B cell (primary cell): ENCODE measurements around the gene KLHL1. TPM values are rescaled to one million over a fixed set of nuclear protein-coding genes. Genes with fewer than 3 reads are reported as not detected.

Experiments
- ATAC-seq: fragments of 200-7000 bp; cut with Tn5 transposase; one replicate; pipeline ENCODE4 v1.10.0; 2021; ENCODE audit warnings: low read depth, mild to moderate bottlenecking, moderate number of reproducible peaks, moderate library complexity
- CTCF ChIA-PET: fragments of 350-600 bp; sonication (Branson Sonifier 250); formaldehyde crosslinking; loops from one replicate; lab custom pipeline; 2021; ENCODE audit warnings: antibody characterized with exemption, inconsistent platforms; lab: Charles Lee
- POLR2A ChIA-PET: fragments of 350-600 bp; sonication (Branson Sonifier 250); formaldehyde crosslinking; loops from one replicate; lab custom pipeline; 2021; ENCODE audit warnings: antibody characterized with exemption; lab: Charles Lee
- DNase-seq: peaks from one replicate; pipeline ENCODE4 v3.0.0; 2013
- H2AFZ ChIP-seq: 2 replicates; pipeline ENCODE4 v1.6.1; 2012; ENCODE audit warnings: mild to moderate bottlenecking, low read depth, low read length; ENCODE audit not compliant: insufficient read depth, poor library complexity, severe bottlenecking
- H3K27ac ChIP-seq, 2 donors: 1 replicate in 1 of 2; 2 replicates in 1 of 2; pipeline ENCODE4 v1.5.1; 2012 to 2013; ENCODE audit warnings: low read length in 2 of 2, mild to moderate bottlenecking in 2 of 2, moderate library complexity in 1 of 2
- H3K27me3 ChIP-seq, 4 experiments: fragments of 200-600 bp in 1 of 4; sonication (generic) in 1 of 4; replicated peaks in 1 of 4; 1 replicate in 2 of 4; 2 replicates in 2 of 4; pipeline versions ENCODE4 v1.6.1 to v1.7.0; 2013 to 2016; ENCODE audit warnings: low read length in 3 of 4, mild to moderate bottlenecking in 2 of 4, mixed read lengths in 1 of 4, moderate library complexity in 1 of 4; ENCODE audit not compliant: insufficient read depth in 4 of 4, control insufficient read depth in 3 of 4; ENCODE audit errors: control extremely low read depth in 1 of 4
- H3K36me3 ChIP-seq, 2 experiments: replicated peaks in 1 of 2; 1 replicate in 1 of 2; 2 replicates in 1 of 2; pipeline versions ENCODE4 v1.6.1 to v1.7.1; 2013; ENCODE audit warnings: low read length in 1 of 2; ENCODE audit not compliant: insufficient read depth in 2 of 2, control insufficient read depth in 1 of 2; ENCODE audit errors: control extremely low read depth in 1 of 2, extremely low read depth in 1 of 2
- H3K4me1 ChIP-seq, 2 donors: fragments of 200-600 bp in 1 of 2; sonication (generic) in 1 of 2; 1 replicate in 1 of 2; 2 replicates in 1 of 2; pipeline versions ENCODE4 v1.5.1 to v1.6.1; 2013 to 2017; ENCODE audit warnings: low read length in 2 of 2; ENCODE audit not compliant: control insufficient read depth in 2 of 2, insufficient read depth in 2 of 2
- H3K4me2 ChIP-seq: replicated peaks from 2 replicates; pipeline ENCODE3; 2012; ENCODE audit warnings: mild to moderate bottlenecking, low read depth, low read length; ENCODE audit not compliant: poor library complexity, severe bottlenecking
- H3K4me3 ChIP-seq, 5 experiments: fragments of 200-600 bp in 1 of 5; sonication (generic) in 1 of 5; 1 replicate in 3 of 5; 2 replicates in 2 of 5; pipeline versions ENCODE4 v1.5.1 to v1.7.0; 2011 to 2016; ENCODE audit warnings: low read length in 4 of 5, mild to moderate bottlenecking in 4 of 5, low read depth in 2 of 5, control low read depth in 1 of 5, moderate library complexity in 1 of 5; ENCODE audit not compliant: insufficient read depth in 1 of 5; ENCODE audit errors: control extremely low read depth in 1 of 5, extremely low read depth in 1 of 5
- H3K79me2 ChIP-seq: fragments of 200-600 bp; sonication (generic); one replicate; pipeline ENCODE4 v1.6.0; 2016; ENCODE audit warnings: low read length; ENCODE audit not compliant: control insufficient read depth, insufficient read depth
- H3K9ac ChIP-seq: fragments of 200-600 bp; sonication (generic); 2 replicates; pipeline ENCODE4 v1.6.1; 2017; ENCODE audit warnings: mild to moderate bottlenecking, low read length, moderate library complexity
- H3K9me3 ChIP-seq, 3 donors: one replicate each; pipeline versions ENCODE4 v1.6.1 to v1.7.1; 2013; ENCODE audit warnings: low read length in 2 of 3; ENCODE audit not compliant: control insufficient read depth in 2 of 3, insufficient read depth in 1 of 3; ENCODE audit errors: control extremely low read depth in 1 of 3
- H4K20me1 ChIP-seq: 2 replicates; pipeline ENCODE4 v1.6.0; 2012; ENCODE audit warnings: mild to moderate bottlenecking, low read length; ENCODE audit not compliant: insufficient read depth, control insufficient read depth, poor library complexity, severe bottlenecking
- H3K27ac Mint-ChIP-seq: one replicate; pipeline ENCODE4 v1.8.0; 2021; ENCODE audit warnings: mixed read lengths
- H3K27me3 Mint-ChIP-seq: one replicate; pipeline ENCODE4 v1.8.0; 2021; ENCODE audit warnings: mixed read lengths
- H3K4me1 Mint-ChIP-seq: one replicate; pipeline ENCODE4 v1.8.0; 2021; ENCODE audit warnings: mixed read lengths
- H3K4me3 Mint-ChIP-seq: one replicate; pipeline ENCODE4 v1.8.0; 2021; ENCODE audit warnings: mixed read lengths
- H3K9me3 Mint-ChIP-seq: one replicate; pipeline ENCODE4 v1.8.0; 2022; ENCODE audit warnings: mixed read lengths; ENCODE audit not compliant: insufficient read depth
- CTCF ChIP-seq: fragments of 200-600 bp; IDR thresholded peaks from one replicate; pipeline ENCODE4 v1.8.0; 2022; ENCODE audit warnings: antibody characterized with exemption, mild to moderate bottlenecking
- EZH2 ChIP-seq: IDR thresholded peaks from 2 replicates; pipeline ENCODE4 v1.6.1; 2012; ENCODE audit warnings: borderline replicate concordance, low read depth, mild to moderate bottlenecking, moderate library complexity, low read length; ENCODE audit not compliant: insufficient read depth, poor library complexity, severe bottlenecking
- WGBS: methylation state at CpG from one replicate; pipeline ENCODE4 v1.1.5; 2013; ENCODE audit warnings: missing lambda C conversion rate; ENCODE audit not compliant: insufficient coverage; 5-methylcytosine and 5-hydroxymethylcytosine counted together
- intact Hi-C: fragments of 100-400 bp; cut with micrococcal nuclease; formaldehyde crosslinking; loops from one replicate; pipeline ENCODE4 v1.10.0; 2022
- polyA plus RNA-seq: library from polyadenylated mRNA; depleted of rRNA; stranded (reverse); fragments of >200 nt; gene quantifications from 2 replicates; pipeline ENCODE4 v1.2.3, GENCODE V29; 2012
- total RNA-seq, 2 donors: library from RNA; stranded (reverse); fragments of 120-200 nt in 1 of 2; gene quantifications; 1 replicate in 1 of 2; 2 replicates in 1 of 2; pipeline versions ENCODE4 v1.2.3 to v1.2.4, GENCODE V29; 2013 to 2022

The KLHL1 gene
- total and polyA plus RNA-seq, 2 donors (not counting 1 experiment from before 2014, with no cell fraction given), result not detected

GRCh38 chr13:69975496-69975895 lies 132.8 kb downstream of the KLHL1 start:
- H3K4me1 Mint-ChIP-seq, result no peaks in the 10 kb centered on the region
- Histone ChIP-seq H3K4me3 (no peak overlapping the region), H3K36me3 (no peaks in the 10 kb centered on the region), H3K9me3 (no peaks in the 10 kb centered on the region), H2AFZ (no peak overlapping the region), H4K20me1 (no peaks in the 10 kb centered on the region), H3K9ac (no peak overlapping the region), H3K27ac (no peak overlapping the region), H3K79me2 (no peaks in the 10 kb centered on the region), H3K4me1 (no peaks in the 10 kb centered on the region), H3K4me2 (no peak overlapping the region), H3K27me3 (no peaks in the 10 kb centered on the region)
- H3K27me3 Mint-ChIP-seq, result no peaks in the 10 kb centered on the region
- ATAC-seq (no peak), DNase-seq (no peak)
- TF ChIP-seq EZH2 (no peak), CTCF (no peak)
- intact Hi-C loops, result no loop called here
- CTCF ChIA-PET, result no interaction called here
- no peak overlapping the region for H3K27ac Mint-ChIP-seq
- peaks cover 3% of the 10 kb centered on the region for H3K9me3 Mint-ChIP-seq
- 100% methylated on average over 1 of the region's 2 CpGs for WGBS
- no peak overlapping the region for H3K4me3 Mint-ChIP-seq
- POLR2A ChIA-PET, result no interaction called here

- no peak for TF ChIP-seq CTCF
- no peak for TF ChIP-seq EZH2
- no peaks in the 10 kb centered on the region for H3K9me3 ChIP-seq
- WGBS, result 17% methylated on average over 2 of the region's 2 CpGs
- no peak overlapping the region for H3K4me3 Mint-ChIP-seq
- H3K79me2 ChIP-seq, result no peaks in the 10 kb centered on the region
- no peaks in the 10 kb centered on the region for H3K36me3 ChIP-seq
- no peak overlapping the region for H3K4me2 ChIP-seq
- no peak overlapping the region for H3K9ac ChIP-seq
- H3K4me1 ChIP-seq, result no peaks in the 10 kb centered on the region
- no peak overlapping the region for H2AFZ ChIP-seq
- ATAC-seq (no peak), DNase-seq (no peak)
- H3K4me3 ChIP-seq, result no peak overlapping the region
- peaks cover 7% of the 10 kb centered on the region for H3K9me3 Mint-ChIP-seq
- no peak overlapping the region for H3K27ac ChIP-seq
- no peaks in the 10 kb centered on the region for H4K20me1 ChIP-seq
- CTCF ChIA-PET, result no interaction called here
- no peaks in the 10 kb centered on the region for H3K27me3 Mint-ChIP-seq
- no peaks in the 10 kb centered on the region for H3K27me3 ChIP-seq
- intact Hi-C loops, result no loop called here
- H3K27ac Mint-ChIP-seq, result no peak overlapping the region
- no peaks in the 10 kb centered on the region for H3K4me1 Mint-ChIP-seq
- POLR2A ChIA-PET, result no interaction called here
Observed at GRCh38 chr13:69970520-69970919, 137.7 kb downstream of the KLHL1 start.
